PFSK-1 (cell line): ENCODE measurements around the gene TTC16.

Source experiments
- FOXP2 ChIP-seq: optimal IDR thresholded peaks from 2 replicates; pipeline ENCODE3; 2011; ENCODE audit warnings: borderline replicate concordance, control low read depth, inconsistent platforms; ENCODE audit not compliant: insufficient read depth; ENCODE audit errors: extremely low read length, extremely low read depth
- POLR2AphosphoS5 ChIP-seq: IDR thresholded peaks from 2 replicates; pipeline ENCODE4 v1.6.1; 2012; ENCODE audit warnings: low read depth, mild to moderate bottlenecking, control low read depth, low read length, moderate library complexity
- REST ChIP-seq, 2 experiments: IDR thresholded peaks; 2 replicates each; pipeline versions ENCODE4 v1.6.1 to v1.8.0; 2011 to 2012; ENCODE audit warnings: low read depth in 2 of 2, low read length in 2 of 2, control low read depth in 1 of 2, inconsistent platforms in 1 of 2, mild to moderate bottlenecking in 1 of 2, moderate library complexity in 1 of 2; ENCODE audit not compliant: insufficient read depth in 1 of 2
- SIN3A ChIP-seq: IDR thresholded peaks from 2 replicates; pipeline ENCODE4 v1.6.1; 2012; ENCODE audit warnings: mild to moderate bottlenecking, low read length, moderate library complexity, borderline replicate concordance; ENCODE audit not compliant: insufficient read depth
- TAF1 ChIP-seq: IDR thresholded peaks from 2 replicates; pipeline ENCODE4 v1.6.1; 2012; ENCODE audit warnings: low read length, control low read depth, borderline replicate concordance; ENCODE audit not compliant: insufficient read depth

Gene TTC16

GRCh38 chr9:127714951-127715469 is 869 bp upstream of the TTC16 start:
- no peak for TF ChIP-seq TAF1
- no peak for TF ChIP-seq SIN3A
- no peak for TF ChIP-seq POLR2AphosphoS5
- no peak for TF ChIP-seq FOXP2
- no peak for TF ChIP-seq REST (IDR thresholded peaks at IDR 0.05; ENCODE audit: insufficient read depth in 1 of 2, low read depth in 2 of 2, low read length in 2 of 2)

GRCh38 chr9:127716412-127716811 is 533 bp downstream of the TTC16 start:
- TF ChIP-seq FOXP2 (no peak), REST (IDR thresholded peaks at IDR 0.05; ENCODE audit: insufficient read depth in 1 of 2, low read depth in 2 of 2, low read length in 2 of 2) (no peak), SIN3A (no peak), TAF1 (no peak)

- TF ChIP-seq POLR2AphosphoS5 = no peak
- no peak for TF ChIP-seq REST (IDR thresholded peaks at IDR 0.05; ENCODE audit: insufficient read depth in 1 of 2, low read depth in 2 of 2, low read length in 2 of 2)
- no peak for TF ChIP-seq FOXP2
- TF ChIP-seq TAF1 = no peak
- no peak for TF ChIP-seq SIN3A
Observed at GRCh38 chr9:127717766-127718165, 1.9 kb downstream of the TTC16 start.

- TF ChIP-seq FOXP2 = no peak
- TF ChIP-seq TAF1 = no peak
- no peak for TF ChIP-seq SIN3A
- no peak for TF ChIP-seq POLR2AphosphoS5
- no peak for TF ChIP-seq REST (IDR thresholded peaks at IDR 0.05; ENCODE audit: insufficient read depth in 1 of 2, low read depth in 2 of 2, low read length in 2 of 2)
Observed at GRCh38 chr9:127720031-127720864, 4.4 kb downstream of the TTC16 start.
